NCI-H82 treated with DMSO at 0.1 percent for 48 hours (cell line): Measurements from ENCODE around the gene CXXC5.

ENCODE experiments used
- DNase-seq: peaks from one replicate; lab custom pipeline; 2025; ENCODE audit not compliant: unreplicated experiment; lab: John Stamatoyannopoulos, UW

Gene CXXC5

GRCh38 chr5:139690803-139691629, 42.9 kb downstream of the CXXC5 start:
- no peak for DNase-seq

- no peak for DNase-seq
Measured at GRCh38 chr5:139692148-139692547, 44.0 kb downstream of the CXXC5 start.

GRCh38 chr5:139692679-139693308, 44.6 kb downstream of the CXXC5 start:
- DNase-seq: no peak

- DNase-seq: no peak
Measured at GRCh38 chr5:139693676-139694364, 45.7 kb downstream of the CXXC5 start.

- no peak for DNase-seq
Measured at GRCh38 chr5:139694556-139695177, 46.5 kb downstream of the CXXC5 start.

- no peak for DNase-seq
Measured at GRCh38 chr5:139695178-139695573, 47.0 kb downstream of the CXXC5 start.

GRCh38 chr5:139696167-139696893, 48.2 kb downstream of the CXXC5 start:
- no peak for DNase-seq

GRCh38 chr5:139696894-139697658, 48.9 kb downstream of the CXXC5 start:
- no peak for DNase-seq

- DNase-seq: no peak
Measured at GRCh38 chr5:139698490-139699146, 50.5 kb downstream of the CXXC5 start.

- DNase-seq: no peak
Measured at GRCh38 chr5:139699351-139699750, 51.2 kb downstream of the CXXC5 start.

- no peak for DNase-seq
Measured at GRCh38 chr5:139700711-139701055, 52.5 kb downstream of the CXXC5 start.

- peak; percentile 38 for DNase-seq
Measured at GRCh38 chr5:139701056-139701741, 53.0 kb downstream of the CXXC5 start.

GRCh38 chr5:139702548-139702947, 54.4 kb downstream of the CXXC5 start:
- no peak for DNase-seq

- DNase-seq: no peak
Measured at GRCh38 chr5:139704748-139705147, 56.6 kb downstream of the CXXC5 start.

- no peak for DNase-seq
Measured at GRCh38 chr5:139705191-139705590, 57.0 kb downstream of the CXXC5 start.

- no peak for DNase-seq
Measured at GRCh38 chr5:139705655-139706587, 57.8 kb downstream of the CXXC5 start.

- no peak for DNase-seq
Measured at GRCh38 chr5:139707445-139708003, 59.4 kb downstream of the CXXC5 start.

GRCh38 chr5:139708434-139708861, 60.3 kb downstream of the CXXC5 start:
- DNase-seq: no peak
